ENCODE results near the gene TNPO1.

DNA sequence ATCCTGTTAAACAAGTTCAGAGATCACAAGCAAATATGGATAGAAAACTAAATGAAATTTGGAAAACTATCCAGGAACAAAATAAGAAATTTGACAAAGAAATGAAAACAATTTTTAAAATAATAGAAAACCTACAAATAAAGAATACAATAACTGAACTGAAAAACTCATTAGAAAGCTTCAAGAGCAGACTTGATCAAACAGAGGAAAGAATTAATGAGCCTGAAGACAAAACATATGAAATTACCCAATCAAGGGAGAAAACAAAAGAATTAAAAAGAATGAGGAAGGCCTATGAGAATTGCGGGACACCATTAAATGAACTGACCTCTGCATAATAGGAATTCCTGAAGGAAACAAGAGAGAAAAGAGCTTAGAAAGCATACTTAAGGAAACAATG lies 39.8 kb upstream of the TNPO1 start:
- TF ChIP-seq, protein P1, sequence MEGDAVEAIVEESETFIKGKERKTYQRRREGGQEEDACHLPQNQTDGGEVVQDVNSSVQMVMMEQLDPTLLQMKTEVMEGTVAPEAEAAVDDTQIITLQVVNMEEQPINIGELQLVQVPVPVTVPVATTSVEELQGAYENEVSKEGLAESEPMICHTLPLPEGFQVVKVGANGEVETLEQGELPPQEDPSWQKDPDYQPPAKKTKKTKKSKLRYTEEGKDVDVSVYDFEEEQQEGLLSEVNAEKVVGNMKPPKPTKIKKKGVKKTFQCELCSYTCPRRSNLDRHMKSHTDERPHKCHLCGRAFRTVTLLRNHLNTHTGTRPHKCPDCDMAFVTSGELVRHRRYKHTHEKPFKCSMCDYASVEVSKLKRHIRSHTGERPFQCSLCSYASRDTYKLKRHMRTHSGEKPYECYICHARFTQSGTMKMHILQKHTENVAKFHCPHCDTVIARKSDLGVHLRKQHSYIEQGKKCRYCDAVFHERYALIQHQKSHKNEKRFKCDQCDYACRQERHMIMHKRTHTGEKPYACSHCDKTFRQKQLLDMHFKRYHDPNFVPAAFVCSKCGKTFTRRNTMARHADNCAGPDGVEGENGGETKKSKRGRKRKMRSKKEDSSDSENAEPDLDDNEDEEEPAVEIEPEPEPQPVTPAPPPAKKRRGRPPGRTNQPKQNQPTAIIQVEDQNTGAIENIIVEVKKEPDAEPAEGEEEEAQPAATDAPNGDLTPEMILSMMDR (IDR thresholded peaks at IDR 0.05; ENCODE audit: low read length): no peak
- TF ChIP-seq EZH2 (optimal IDR thresholded peaks at IDR 0.05; ENCODE audit: low read depth, low read length): no peak
